Smooth muscle cell (in vitro differentiated cells): ENCODE measurements around the gene SIN3B. TPM values are rescaled to one million over a fixed set of nuclear protein-coding genes. Genes with fewer than 3 reads are reported as not detected.

Experiments
- DNase-seq: peaks from one replicate; lab custom pipeline; 2025; ENCODE audit not compliant: unreplicated experiment; lab: John Stamatoyannopoulos, UW
- H2AFZ ChIP-seq: fragments of 200-600 bp; sonication (generic); 2 replicates; pipeline ENCODE4 v1.6.0; 2016; ENCODE audit warnings: antibody characterized with exemption, low read depth, mild to moderate bottlenecking
- H3F3A ChIP-seq: fragments of 200-600 bp; sonication (generic); 2 replicates; pipeline ENCODE4 v1.6.0; 2017; ENCODE audit warnings: antibody characterized with exemption, low read depth
- H3K27ac ChIP-seq: fragments of 200-600 bp; sonication (generic); 2 replicates; pipeline ENCODE4 v1.5.1; 2016; ENCODE audit warnings: low read depth, mild to moderate bottlenecking
- H3K27me3 ChIP-seq: fragments of 200-600 bp; sonication (generic); 2 replicates; pipeline ENCODE4 v1.6.1; 2016; ENCODE audit warnings: low read depth, mild to moderate bottlenecking
- H3K36me3 ChIP-seq: fragments of 200-600 bp; sonication (generic); 2 replicates; pipeline ENCODE4 v1.5.1; 2016; ENCODE audit warnings: low read depth
- H3K4me1 ChIP-seq: fragments of 200-600 bp; sonication (generic); 2 replicates; pipeline ENCODE4 v1.5.1; 2016; ENCODE audit warnings: low read depth
- H3K4me2 ChIP-seq: fragments of 200-600 bp; sonication (generic); 2 replicates; pipeline ENCODE4 v1.6.0; 2016; ENCODE audit warnings: mild to moderate bottlenecking
- H3K4me3 ChIP-seq: fragments of 200-600 bp; sonication (generic); 2 replicates; pipeline ENCODE4 v1.5.1; 2016; ENCODE audit warnings: mild to moderate bottlenecking
- H3K79me2 ChIP-seq: fragments of 200-600 bp; sonication (generic); 2 replicates; pipeline ENCODE4 v1.6.0; 2016; ENCODE audit warnings: low read depth, mild to moderate bottlenecking
- H3K9ac ChIP-seq: fragments of 200-600 bp; sonication (generic); 2 replicates; pipeline ENCODE4 v1.6.0; 2016; ENCODE audit warnings: low read depth
- H3K9me3 ChIP-seq: fragments of 200-600 bp; sonication (generic); replicated peaks from 2 replicates; pipeline ENCODE4 v1.5.1; 2016; ENCODE audit warnings: low read depth
- H4K20me1 ChIP-seq: fragments of 200-600 bp; sonication (generic); 2 replicates; pipeline ENCODE4 v1.6.0; 2016; ENCODE audit warnings: low read depth
- WGBS: methylation state at CpG from one replicate; pipeline ENCODE4 v1.1.7; 2016; ENCODE audit warnings: low lambda C conversion rate; 5-methylcytosine and 5-hydroxymethylcytosine counted together
- polyA plus RNA-seq: library from polyadenylated mRNA; unstranded; fragments of >200 nt; fragmentation: Nextera tagmentation; extraction: Ambion mirVana; gene quantifications from 2 replicates; pipeline ENCODE4 v1.2.1, GENCODE V29; 2016
- total RNA-seq: library from RNA; depleted of rRNA; stranded (reverse); fragments of >200 nt; gene quantifications from 2 replicates; pipeline ENCODE4 v1.2.3, GENCODE V29; 2014
- TF ChIP-seq, protein P1 (sequence below): fragments of 200-600 bp; sonication (generic); IDR thresholded peaks from 2 replicates; pipeline ENCODE4 v1.5.1; 2017; ENCODE audit warnings: borderline replicate concordance, mild to moderate bottlenecking, antibody characterized with exemption; ENCODE audit not compliant: insufficient read depth, poor library complexity, severe bottlenecking

The SIN3B gene
- total and polyA plus RNA-seq, 2 experiments from 2014 or later: 16.5 to 25.1 TPM

DNA sequence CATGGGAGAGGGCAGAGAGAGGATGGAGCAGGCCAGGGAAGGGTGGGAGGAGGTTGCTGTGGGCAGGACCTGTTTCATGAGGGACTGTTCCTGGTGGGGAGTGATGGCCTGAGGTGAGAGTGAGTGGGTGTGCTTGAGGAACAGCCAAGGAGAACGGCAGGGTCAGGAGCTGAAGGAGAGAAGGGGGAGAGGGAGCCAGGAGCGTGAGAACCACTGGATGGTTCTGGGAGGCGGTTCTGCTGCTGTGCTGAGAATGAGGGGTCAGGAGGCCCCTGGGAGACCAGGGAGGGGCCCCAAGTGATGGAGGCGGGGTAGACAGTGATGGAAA, 7.8 kb downstream of the SIN3B start:
- 92% methylated on average over 4 of the region's 4 CpGs for WGBS
- Histone ChIP-seq H3K4me3 (no peak overlapping the region), H3F3A (no peaks in the 10 kb centered on the region), H3K27me3 (no peaks in the 10 kb centered on the region), H3K27ac (no peak overlapping the region), H3K9ac (no peak overlapping the region), H3K36me3 (peaks cover 6% of the 10 kb centered on the region), H3K4me2 (no peak overlapping the region), H3K4me1 (no peaks in the 10 kb centered on the region), H3K9me3 (no peaks in the 10 kb centered on the region), H3K79me2 (peaks cover 9% of the 10 kb centered on the region), H2AFZ (no peak overlapping the region), H4K20me1 (peaks cover 46% of the 10 kb centered on the region)
- DNase-seq: no peak
- TF ChIP-seq, protein P1, sequence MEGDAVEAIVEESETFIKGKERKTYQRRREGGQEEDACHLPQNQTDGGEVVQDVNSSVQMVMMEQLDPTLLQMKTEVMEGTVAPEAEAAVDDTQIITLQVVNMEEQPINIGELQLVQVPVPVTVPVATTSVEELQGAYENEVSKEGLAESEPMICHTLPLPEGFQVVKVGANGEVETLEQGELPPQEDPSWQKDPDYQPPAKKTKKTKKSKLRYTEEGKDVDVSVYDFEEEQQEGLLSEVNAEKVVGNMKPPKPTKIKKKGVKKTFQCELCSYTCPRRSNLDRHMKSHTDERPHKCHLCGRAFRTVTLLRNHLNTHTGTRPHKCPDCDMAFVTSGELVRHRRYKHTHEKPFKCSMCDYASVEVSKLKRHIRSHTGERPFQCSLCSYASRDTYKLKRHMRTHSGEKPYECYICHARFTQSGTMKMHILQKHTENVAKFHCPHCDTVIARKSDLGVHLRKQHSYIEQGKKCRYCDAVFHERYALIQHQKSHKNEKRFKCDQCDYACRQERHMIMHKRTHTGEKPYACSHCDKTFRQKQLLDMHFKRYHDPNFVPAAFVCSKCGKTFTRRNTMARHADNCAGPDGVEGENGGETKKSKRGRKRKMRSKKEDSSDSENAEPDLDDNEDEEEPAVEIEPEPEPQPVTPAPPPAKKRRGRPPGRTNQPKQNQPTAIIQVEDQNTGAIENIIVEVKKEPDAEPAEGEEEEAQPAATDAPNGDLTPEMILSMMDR: no peak

- H4K20me1 ChIP-seq: peaks cover 52% of the 10 kb centered on the region
- 89% methylated on average over 15 of the region's 15 CpGs for WGBS
- TF ChIP-seq, protein P1: no peak
Observed at GRCh38 chr19:16841391-16841926, 12.3 kb downstream of the SIN3B start.

DNA sequence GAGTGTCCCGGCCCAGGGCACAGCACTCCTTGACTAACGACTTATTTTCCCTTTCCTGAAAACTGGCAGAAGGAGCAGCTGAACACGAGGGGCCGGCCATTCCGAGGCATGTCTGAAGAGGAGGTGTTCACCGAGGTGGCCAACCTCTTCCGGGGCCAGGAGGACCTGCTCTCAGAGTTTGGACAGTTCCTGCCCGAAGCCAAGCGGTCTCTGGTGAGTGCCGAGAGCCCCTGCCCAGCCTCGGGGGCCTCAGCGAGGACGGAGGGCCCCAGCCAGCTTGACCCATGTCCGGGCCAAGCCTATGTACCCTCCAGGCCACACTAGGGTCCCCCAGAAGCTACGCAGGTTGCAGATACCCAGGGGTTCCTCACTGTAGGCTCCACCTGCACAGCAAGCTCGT, 17.7 kb downstream of the SIN3B start:
- Histone ChIP-seq H3K27ac (no peak overlapping the region), H3K79me2 (peaks cover under 1% of the 10 kb centered on the region), H2AFZ (no peak overlapping the region), H3K27me3 (no peaks in the 10 kb centered on the region), H3K9me3 (no peaks in the 10 kb centered on the region), H3K4me1 (no peaks in the 10 kb centered on the region), H3F3A (no peaks in the 10 kb centered on the region), H3K4me3 (no peak overlapping the region), H3K9ac (no peak overlapping the region), H4K20me1 (peaks cover 22% of the 10 kb centered on the region), H3K36me3 (peaks cover 15% of the 10 kb centered on the region), H3K4me2 (no peak overlapping the region)
- no peak for DNase-seq
- WGBS: 96% methylated on average over 16 of the region's 16 CpGs
- TF ChIP-seq, protein P1: no peak

More at GRCh38 chr19:16841391-16841926, 12.3 kb downstream of the SIN3B start:
- Histone ChIP-seq H2AFZ (no peak overlapping the region), H3K4me3 (no peak overlapping the region), H3K36me3 (peaks cover 6% of the 10 kb centered on the region), H3K27ac (no peak overlapping the region), H3K27me3 (no peaks in the 10 kb centered on the region), H3K4me1 (no peaks in the 10 kb centered on the region), H3F3A (no peaks in the 10 kb centered on the region), H3K9ac (no peak overlapping the region), H3K9me3 (no peaks in the 10 kb centered on the region), H3K79me2 (peaks cover 9% of the 10 kb centered on the region), H3K4me2 (no peak overlapping the region)
- no peak for DNase-seq

DNA sequence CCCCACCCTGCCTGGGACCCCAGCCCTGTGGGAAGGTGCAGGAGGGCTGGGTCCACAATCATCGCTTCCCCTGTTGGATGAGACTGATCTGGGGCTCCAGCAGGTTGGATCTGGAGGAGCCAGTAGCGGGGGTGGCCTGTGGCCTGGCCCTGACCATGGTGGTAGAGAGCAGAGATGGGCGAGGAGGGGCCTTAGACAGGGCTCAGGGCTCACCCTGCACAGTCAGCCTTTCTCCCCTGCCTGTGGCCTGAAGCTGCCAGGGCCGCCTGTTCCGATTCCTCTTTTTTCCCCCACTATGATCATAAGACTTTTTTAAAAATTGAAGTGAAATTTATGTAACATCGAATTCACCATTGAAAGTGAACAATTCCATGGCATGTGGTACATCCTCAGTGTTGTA, 18.2 kb downstream of the SIN3B start:
- 100% methylated on average over 6 of the region's 6 CpGs for WGBS
- Histone ChIP-seq H2AFZ (no peak overlapping the region), H3K27me3 (no peaks in the 10 kb centered on the region), H3F3A (no peaks in the 10 kb centered on the region), H3K9ac (no peak overlapping the region), H3K4me3 (no peak overlapping the region), H3K9me3 (no peaks in the 10 kb centered on the region), H3K27ac (no peak overlapping the region), H3K4me1 (no peaks in the 10 kb centered on the region), H3K4me2 (no peak overlapping the region), H3K36me3 (peaks cover 15% of the 10 kb centered on the region), H4K20me1 (peaks cover 20% of the 10 kb centered on the region), H3K79me2 (no peaks in the 10 kb centered on the region)
- TF ChIP-seq, protein P1: no peak
- no peak for DNase-seq
